ENCODE results near the gene CADM1.

- TF ChIP-seq CTCF (IDR thresholded peaks at IDR 0.05): no peak
- TF ChIP-seq POLR2A (IDR thresholded peaks at IDR 0.05): no peak
- no peak for TF ChIP-seq EP300 (IDR thresholded peaks at IDR 0.05)
Measured at GRCh38 chr11:115269191-115269950, 234.8 kb downstream of the CADM1 start.
